ENCODE results near the gene TMEM154.

DNA sequence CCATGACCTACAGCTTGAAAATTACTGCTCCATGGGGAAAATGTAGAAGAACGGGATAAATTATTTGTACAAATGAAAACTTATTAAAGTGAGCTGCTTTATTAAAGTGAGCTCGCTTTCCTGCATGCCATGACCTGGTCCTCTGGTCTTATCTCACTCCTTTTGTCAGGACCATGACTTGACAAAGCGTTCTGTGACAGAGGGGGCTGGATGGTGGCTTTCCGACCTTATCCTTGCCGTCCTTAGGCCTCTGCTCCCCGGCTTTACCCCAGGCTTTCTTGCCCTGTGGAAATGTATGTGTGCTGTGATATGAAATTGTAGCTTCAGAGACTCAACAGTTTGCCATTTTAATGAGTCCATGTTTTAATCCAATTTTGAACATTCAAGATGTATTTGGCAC, 99.9 kb downstream of the TMEM154 start:
- TF ChIP-seq CTCF (IDR thresholded peaks at IDR 0.05) (no peak), POLR2AphosphoS5 (IDR thresholded peaks at IDR 0.05) (no peak)
